Measurements from ENCODE around the gene TRAPPC13. TPM values are rescaled to one million over a fixed set of nuclear protein-coding genes. Genes with fewer than 3 reads are reported as not detected.
"Not testable (repeated sequence)": the region's sequence is repeated elsewhere in the genome, so short reads cannot be mapped to it uniquely, and the experiment has no call there.

TRAPPC13 gene
- total RNA-seq, 1 experiment from 2014 or later, result 28.2 TPM

DNA sequence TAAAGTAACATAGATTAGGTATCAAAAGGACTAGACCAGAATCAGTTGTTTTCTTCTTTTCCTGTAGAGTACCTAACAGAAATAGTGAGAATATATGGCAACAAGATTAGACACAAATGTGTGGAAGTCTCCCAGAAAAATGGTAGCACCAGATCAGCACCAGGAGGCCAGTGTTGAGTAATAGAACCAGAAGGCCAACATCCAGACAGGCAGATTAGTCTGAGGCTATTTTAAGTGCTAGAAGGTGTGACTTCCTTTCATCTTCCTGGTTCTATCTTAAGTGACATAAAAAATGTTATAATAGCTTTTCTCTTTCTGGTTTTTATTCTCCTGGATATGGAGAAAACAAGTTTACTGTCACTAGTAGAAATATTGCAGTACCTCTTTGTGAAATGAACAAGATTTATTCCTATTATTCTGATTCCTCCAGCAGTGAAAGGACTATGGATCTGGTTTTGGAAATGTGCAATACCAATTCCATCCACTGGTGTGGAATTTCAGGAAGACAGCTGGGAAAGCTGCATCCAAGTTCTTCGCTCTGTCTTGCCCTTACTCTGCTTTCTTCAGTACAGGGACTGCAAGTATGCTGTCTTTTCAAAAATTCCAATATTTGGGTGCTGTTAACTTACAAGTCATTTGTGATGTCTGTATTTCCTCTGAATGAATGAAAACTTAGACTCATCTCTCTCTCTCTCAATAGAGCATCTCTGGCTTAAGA lies 39.1 kb downstream of the TRAPPC13 start:
- Mint-ChIP-seq H3K9me3 (ENCODE audit: low read depth, unreplicated experiment) (no peaks in the 10 kb centered on the region), H3K4me1 (ENCODE audit: low read depth, unreplicated experiment) (no peaks in the 10 kb centered on the region), H3K4me3 (ENCODE audit: low read depth, unreplicated experiment) (no peak overlapping the region), H3K36me3 (ENCODE audit: insufficient read depth, unreplicated experiment) (no peaks in the 10 kb centered on the region), H3K27me3 (ENCODE audit: unreplicated experiment) (no peaks in the 10 kb centered on the region), H3K27ac (ENCODE audit: unreplicated experiment) (no peak overlapping the region)
- no TSS peak for BruUV-seq (replicated peaks)
- DNase-seq, result no peak
- intact Hi-C loops (cut with micrococcal nuclease; ENCODE audit: unreplicated experiment), result no loop called here
- TF ChIP-seq, protein P1, sequence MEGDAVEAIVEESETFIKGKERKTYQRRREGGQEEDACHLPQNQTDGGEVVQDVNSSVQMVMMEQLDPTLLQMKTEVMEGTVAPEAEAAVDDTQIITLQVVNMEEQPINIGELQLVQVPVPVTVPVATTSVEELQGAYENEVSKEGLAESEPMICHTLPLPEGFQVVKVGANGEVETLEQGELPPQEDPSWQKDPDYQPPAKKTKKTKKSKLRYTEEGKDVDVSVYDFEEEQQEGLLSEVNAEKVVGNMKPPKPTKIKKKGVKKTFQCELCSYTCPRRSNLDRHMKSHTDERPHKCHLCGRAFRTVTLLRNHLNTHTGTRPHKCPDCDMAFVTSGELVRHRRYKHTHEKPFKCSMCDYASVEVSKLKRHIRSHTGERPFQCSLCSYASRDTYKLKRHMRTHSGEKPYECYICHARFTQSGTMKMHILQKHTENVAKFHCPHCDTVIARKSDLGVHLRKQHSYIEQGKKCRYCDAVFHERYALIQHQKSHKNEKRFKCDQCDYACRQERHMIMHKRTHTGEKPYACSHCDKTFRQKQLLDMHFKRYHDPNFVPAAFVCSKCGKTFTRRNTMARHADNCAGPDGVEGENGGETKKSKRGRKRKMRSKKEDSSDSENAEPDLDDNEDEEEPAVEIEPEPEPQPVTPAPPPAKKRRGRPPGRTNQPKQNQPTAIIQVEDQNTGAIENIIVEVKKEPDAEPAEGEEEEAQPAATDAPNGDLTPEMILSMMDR (IDR thresholded peaks at IDR 0.05; ENCODE audit: unreplicated experiment), result no peak
- CTCF ChIA-PET, result no interaction called here

- no peaks in the 10 kb centered on the region for H3K9me3 Mint-ChIP-seq (ENCODE audit: low read depth, unreplicated experiment)
- no peaks in the 10 kb centered on the region for H3K4me1 Mint-ChIP-seq (ENCODE audit: low read depth, unreplicated experiment)
- no peak overlapping the region for H3K27ac Mint-ChIP-seq (ENCODE audit: unreplicated experiment)
- CTCF ChIA-PET, result no interaction called here
- TF ChIP-seq, protein P1 (IDR thresholded peaks at IDR 0.05; ENCODE audit: unreplicated experiment), result no peak
- no TSS peak for BruUV-seq (replicated peaks)
- DNase-seq, result no peak
- H3K27me3 Mint-ChIP-seq (ENCODE audit: unreplicated experiment), result no peaks in the 10 kb centered on the region
- no peaks in the 10 kb centered on the region for H3K36me3 Mint-ChIP-seq (ENCODE audit: insufficient read depth, unreplicated experiment)
- H3K4me3 Mint-ChIP-seq (ENCODE audit: low read depth, unreplicated experiment), result no peak overlapping the region
- intact Hi-C loops (cut with micrococcal nuclease; ENCODE audit: unreplicated experiment), result no loop called here
These were observed 43.9 kb downstream of the TRAPPC13 start for GRCh38 chr5:65668696-65669095.

GRCh38 chr5:65672796-65673195 lies 48.0 kb downstream of the TRAPPC13 start:
- H3K27me3 Mint-ChIP-seq (ENCODE audit: unreplicated experiment), result no peaks in the 10 kb centered on the region
- no peak overlapping the region for H3K27ac Mint-ChIP-seq (ENCODE audit: unreplicated experiment)
- H3K36me3 Mint-ChIP-seq (ENCODE audit: insufficient read depth, unreplicated experiment), result no peaks in the 10 kb centered on the region
- no peaks in the 10 kb centered on the region for H3K4me1 Mint-ChIP-seq (ENCODE audit: low read depth, unreplicated experiment)
- H3K4me3 Mint-ChIP-seq (ENCODE audit: low read depth, unreplicated experiment), result no peak overlapping the region
- no peaks in the 10 kb centered on the region for H3K9me3 Mint-ChIP-seq (ENCODE audit: low read depth, unreplicated experiment)
- TF ChIP-seq, protein P1 (IDR thresholded peaks at IDR 0.05; ENCODE audit: unreplicated experiment), result no peak
- DNase-seq, result no peak
- CTCF ChIA-PET, result no interaction called here
- intact Hi-C loops (cut with micrococcal nuclease; ENCODE audit: unreplicated experiment), result no loop called here
- no TSS peak for BruUV-seq (replicated peaks)

- Mint-ChIP-seq H3K9me3 (ENCODE audit: low read depth, unreplicated experiment) (no peaks in the 10 kb centered on the region), H3K4me3 (ENCODE audit: low read depth, unreplicated experiment) (no peak overlapping the region), H3K4me1 (ENCODE audit: low read depth, unreplicated experiment) (no peaks in the 10 kb centered on the region), H3K27me3 (ENCODE audit: unreplicated experiment) (no peaks in the 10 kb centered on the region), H3K27ac (ENCODE audit: unreplicated experiment) (no peak overlapping the region), H3K36me3 (ENCODE audit: insufficient read depth, unreplicated experiment) (no peaks in the 10 kb centered on the region)
- DNase-seq, result no peak
- TF ChIP-seq, protein P1 (IDR thresholded peaks at IDR 0.05; ENCODE audit: unreplicated experiment), result no peak
- no TSS peak for BruUV-seq (replicated peaks)
- CTCF ChIA-PET, result interaction anchor here (0.5 kb wide), 1 partner anchor 329 kb away, joined by 6 read pairs; no protein-coding TSS in a partner anchor
- intact Hi-C loops (cut with micrococcal nuclease; ENCODE audit: unreplicated experiment), result no loop called here
These were observed 49.9 kb downstream of the TRAPPC13 start for GRCh38 chr5:65674749-65675148.

GRCh38 chr5:65676056-65676455 lies 51.2 kb downstream of the TRAPPC13 start:
- CTCF ChIA-PET; intact Hi-C loops (cut with micrococcal nuclease; ENCODE audit: unreplicated experiment); DNase-seq; H3K9me3 Mint-ChIP-seq (ENCODE audit: low read depth, unreplicated experiment); BruUV-seq (replicated peaks); H3K4me3 Mint-ChIP-seq (ENCODE audit: low read depth, unreplicated experiment); H3K27ac Mint-ChIP-seq (ENCODE audit: unreplicated experiment); H3K36me3 Mint-ChIP-seq (ENCODE audit: insufficient read depth, unreplicated experiment); H3K4me1 Mint-ChIP-seq (ENCODE audit: low read depth, unreplicated experiment); H3K27me3 Mint-ChIP-seq (ENCODE audit: unreplicated experiment): not testable (repeated sequence)
